DOHH2 (cell line): ENCODE measurements around the gene ADK.
"Not testable (repeated sequence)": the region's sequence is repeated elsewhere in the genome, so short reads cannot be mapped to it uniquely, and the experiment has no call there.

Experiments used
- H3F3A ChIP-seq: fragments of 200-600 bp; sonication (generic), shearing (Covaris generic); 2 replicates; pipeline ENCODE4 v1.6.0; 2016; ENCODE audit warnings: antibody characterized with exemption, mild to moderate bottlenecking; ENCODE audit not compliant: control insufficient read depth, insufficient read depth
- H3K27ac ChIP-seq: fragments of 200-600 bp; sonication (generic); 2 replicates; pipeline ENCODE4 v1.5.1; 2014; ENCODE audit warnings: low read depth, mild to moderate bottlenecking, low read length, moderate library complexity
- H3K27me3 ChIP-seq: fragments of 200-600 bp; sonication (generic); 2 replicates; pipeline ENCODE4 v1.6.1; 2014; ENCODE audit warnings: mild to moderate bottlenecking, low read length, mixed read lengths; ENCODE audit not compliant: control insufficient read depth
- H3K36me3 ChIP-seq: fragments of 200-600 bp; sonication (generic); 2 replicates; pipeline ENCODE4 v1.6.1; 2014; ENCODE audit warnings: mild to moderate bottlenecking, low read length, moderate library complexity, mixed read lengths; ENCODE audit not compliant: control insufficient read depth
- H3K4me1 ChIP-seq: fragments of 200-600 bp; sonication (generic); 2 replicates; pipeline ENCODE4 v1.6.1; 2014; ENCODE audit warnings: mild to moderate bottlenecking, low read length, mixed read lengths; ENCODE audit not compliant: control insufficient read depth
- H3K4me2 ChIP-seq: fragments of 200-600 bp; sonication (generic); 2 replicates; pipeline ENCODE4 v1.6.0; 2014; ENCODE audit warnings: mild to moderate bottlenecking, low read length, moderate library complexity
- H3K4me3 ChIP-seq: fragments of 200-600 bp; sonication (generic); 2 replicates; pipeline ENCODE4 v1.5.1; 2014; ENCODE audit warnings: mild to moderate bottlenecking, low read length, mixed read lengths
- H3K79me2 ChIP-seq: fragments of 200-600 bp; sonication (generic); 2 replicates; pipeline ENCODE4 v1.6.1; 2014; ENCODE audit warnings: mild to moderate bottlenecking, low read length, mixed read lengths; ENCODE audit not compliant: control insufficient read depth
- H3K9me2 ChIP-seq: fragments of 200-600 bp; sonication (generic); replicated peaks from 2 replicates; pipeline ENCODE4 v1.6.1; 2014; ENCODE audit warnings: mild to moderate bottlenecking, low read length, mixed read lengths; ENCODE audit not compliant: control insufficient read depth
- H3K9me3 ChIP-seq: fragments of 200-600 bp; sonication (generic); 2 replicates; pipeline ENCODE4 v1.6.1; 2014; ENCODE audit warnings: antibody characterized with exemption, low read length, mixed read lengths; ENCODE audit not compliant: control insufficient read depth, insufficient read depth
- H4K20me1 ChIP-seq: fragments of 200-600 bp; sonication (generic); 2 replicates; pipeline ENCODE4 v1.6.0; 2014; ENCODE audit warnings: low read depth, mild to moderate bottlenecking, antibody characterized with exemption, low read length, moderate library complexity; ENCODE audit not compliant: control insufficient read depth, insufficient read depth
- EZH2phosphoT487 ChIP-seq: fragments of 200-600 bp; sonication (generic); IDR thresholded peaks from 2 replicates; pipeline ENCODE4 v1.6.1; 2017; ENCODE audit warnings: borderline replicate concordance, mild to moderate bottlenecking, antibody characterized with exemption, low read length, moderate library complexity, mixed read lengths
- TF ChIP-seq, protein P1 (sequence below): fragments of 200-600 bp; sonication (generic); IDR thresholded peaks from one replicate; pipeline ENCODE4 v1.5.1; 2014; ENCODE audit warnings: antibody characterized with exemption, mild to moderate bottlenecking, low read depth, low read length; ENCODE audit not compliant: poor library complexity, severe bottlenecking

The ADK gene

GRCh38 chr10:74179111-74179710 is 28.2 kb downstream of the ADK start:
- 0 out of 2 replicates have a peak overlapping the region, but pooled peaks have one; percentile 14 for H3K4me2 ChIP-seq

GRCh38 chr10:74186678-74187077 is 35.7 kb downstream of the ADK start:
- H3K27ac ChIP-seq = no peak overlapping the region
- TF ChIP-seq, protein P1, sequence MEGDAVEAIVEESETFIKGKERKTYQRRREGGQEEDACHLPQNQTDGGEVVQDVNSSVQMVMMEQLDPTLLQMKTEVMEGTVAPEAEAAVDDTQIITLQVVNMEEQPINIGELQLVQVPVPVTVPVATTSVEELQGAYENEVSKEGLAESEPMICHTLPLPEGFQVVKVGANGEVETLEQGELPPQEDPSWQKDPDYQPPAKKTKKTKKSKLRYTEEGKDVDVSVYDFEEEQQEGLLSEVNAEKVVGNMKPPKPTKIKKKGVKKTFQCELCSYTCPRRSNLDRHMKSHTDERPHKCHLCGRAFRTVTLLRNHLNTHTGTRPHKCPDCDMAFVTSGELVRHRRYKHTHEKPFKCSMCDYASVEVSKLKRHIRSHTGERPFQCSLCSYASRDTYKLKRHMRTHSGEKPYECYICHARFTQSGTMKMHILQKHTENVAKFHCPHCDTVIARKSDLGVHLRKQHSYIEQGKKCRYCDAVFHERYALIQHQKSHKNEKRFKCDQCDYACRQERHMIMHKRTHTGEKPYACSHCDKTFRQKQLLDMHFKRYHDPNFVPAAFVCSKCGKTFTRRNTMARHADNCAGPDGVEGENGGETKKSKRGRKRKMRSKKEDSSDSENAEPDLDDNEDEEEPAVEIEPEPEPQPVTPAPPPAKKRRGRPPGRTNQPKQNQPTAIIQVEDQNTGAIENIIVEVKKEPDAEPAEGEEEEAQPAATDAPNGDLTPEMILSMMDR = no peak
- no peak for TF ChIP-seq EZH2phosphoT487
- H4K20me1 ChIP-seq = no peaks in the 10 kb centered on the region
- H3K4me3 ChIP-seq = no peak overlapping the region
- no peaks in the 10 kb centered on the region for H3K9me2 ChIP-seq
- peaks cover 8% of the 10 kb centered on the region for H3F3A ChIP-seq
- H3K9me3 ChIP-seq = no peaks in the 10 kb centered on the region
- no peak overlapping the region for H3K4me2 ChIP-seq
- no peaks in the 10 kb centered on the region for H3K27me3 ChIP-seq
- H3K4me1 ChIP-seq = peaks cover 27% of the 10 kb centered on the region
- H3K36me3 ChIP-seq = no peaks in the 10 kb centered on the region
- peaks cover 82% of the 10 kb centered on the region for H3K79me2 ChIP-seq

More at GRCh38 chr10:74179111-74179710, 28.2 kb downstream of the ADK start:
- peaks cover 3% of the 10 kb centered on the region; the same call in 1 of the 2 replicates for H4K20me1 ChIP-seq
- TF ChIP-seq, protein P1 = no peak
- TF ChIP-seq EZH2phosphoT487 = no peak
- H3F3A ChIP-seq = peaks cover 13% of the 10 kb centered on the region
- no peaks in the 10 kb centered on the region for H3K27me3 ChIP-seq
- H3K27ac ChIP-seq = no peak overlapping the region
- no peaks in the 10 kb centered on the region for H3K9me3 ChIP-seq
- H3K4me3 ChIP-seq = no peak overlapping the region
- no peaks in the 10 kb centered on the region for H3K36me3 ChIP-seq
- no peaks in the 10 kb centered on the region for H3K9me2 ChIP-seq
- H3K79me2 ChIP-seq = peaks cover 57% of the 10 kb centered on the region
- H3K4me1 ChIP-seq = peaks cover 33% of the 10 kb centered on the region

- H3K36me3 ChIP-seq = no peaks in the 10 kb centered on the region
- H3K27ac ChIP-seq = no peak overlapping the region
- H3K9me2 ChIP-seq = no peaks in the 10 kb centered on the region
- H3F3A ChIP-seq = peaks cover 8% of the 10 kb centered on the region
- H3K9me3 ChIP-seq = no peaks in the 10 kb centered on the region
- no peaks in the 10 kb centered on the region for H3K27me3 ChIP-seq
- H3K79me2 ChIP-seq = peaks cover 84% of the 10 kb centered on the region
- H3K4me3 ChIP-seq = no peak overlapping the region
- no peak overlapping the region for H3K4me2 ChIP-seq
- peaks cover 27% of the 10 kb centered on the region for H3K4me1 ChIP-seq
- TF ChIP-seq, protein P1 = no peak
- no peak for TF ChIP-seq EZH2phosphoT487
- no peaks in the 10 kb centered on the region for H4K20me1 ChIP-seq
Measured at GRCh38 chr10:74187237-74187636, 36.2 kb downstream of the ADK start.

DNA sequence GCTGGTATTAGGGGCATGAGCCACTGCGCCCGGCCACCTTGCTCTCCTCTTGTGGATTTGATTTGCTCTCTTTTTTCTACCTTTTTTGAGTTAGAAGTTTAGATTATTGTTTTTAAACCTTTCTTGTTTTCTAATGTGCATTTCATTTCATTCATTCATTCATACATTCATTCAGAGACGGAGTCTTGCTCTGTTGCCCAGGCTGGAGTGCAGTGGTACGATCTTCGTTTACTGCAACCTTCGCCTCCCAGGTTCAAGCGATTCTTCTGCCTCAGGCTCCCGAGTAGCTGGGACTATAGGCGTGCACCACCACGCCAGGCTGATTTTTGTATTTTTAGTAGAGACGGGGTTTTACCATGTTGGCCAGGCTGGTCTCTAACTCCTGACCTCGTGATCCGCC is 37.6 kb downstream of the ADK start:
- Histone ChIP-seq H3K4me1 (peaks cover 33% of the 10 kb centered on the region), H3K79me2 (peaks cover 82% of the 10 kb centered on the region)
- not testable (repeated sequence) for H3F3A ChIP-seq, H3K27me3 ChIP-seq, H3K27ac ChIP-seq, H3K9me2 ChIP-seq, H3K4me3 ChIP-seq, H3K4me2 ChIP-seq, H3K36me3 ChIP-seq, H3K9me3 ChIP-seq, H4K20me1 ChIP-seq
